DOHH2 (cell line): ENCODE results near the gene SH3PXD2A.

Experiments used
- H3F3A ChIP-seq: fragments of 200-600 bp; sonication (generic), shearing (Covaris generic); 2 replicates; pipeline ENCODE4 v1.6.0; 2016; ENCODE audit warnings: antibody characterized with exemption, mild to moderate bottlenecking; ENCODE audit not compliant: control insufficient read depth, insufficient read depth
- H3K27ac ChIP-seq: fragments of 200-600 bp; sonication (generic); 2 replicates; pipeline ENCODE4 v1.5.1; 2014; ENCODE audit warnings: low read depth, mild to moderate bottlenecking, low read length, moderate library complexity
- H3K27me3 ChIP-seq: fragments of 200-600 bp; sonication (generic); 2 replicates; pipeline ENCODE4 v1.6.1; 2014; ENCODE audit warnings: mild to moderate bottlenecking, low read length, mixed read lengths; ENCODE audit not compliant: control insufficient read depth
- H3K36me3 ChIP-seq: fragments of 200-600 bp; sonication (generic); 2 replicates; pipeline ENCODE4 v1.6.1; 2014; ENCODE audit warnings: mild to moderate bottlenecking, low read length, moderate library complexity, mixed read lengths; ENCODE audit not compliant: control insufficient read depth
- H3K4me1 ChIP-seq: fragments of 200-600 bp; sonication (generic); 2 replicates; pipeline ENCODE4 v1.6.1; 2014; ENCODE audit warnings: mild to moderate bottlenecking, low read length, mixed read lengths; ENCODE audit not compliant: control insufficient read depth
- H3K4me2 ChIP-seq: fragments of 200-600 bp; sonication (generic); 2 replicates; pipeline ENCODE4 v1.6.0; 2014; ENCODE audit warnings: mild to moderate bottlenecking, low read length, moderate library complexity
- H3K4me3 ChIP-seq: fragments of 200-600 bp; sonication (generic); 2 replicates; pipeline ENCODE4 v1.5.1; 2014; ENCODE audit warnings: mild to moderate bottlenecking, low read length, mixed read lengths
- H3K79me2 ChIP-seq: fragments of 200-600 bp; sonication (generic); 2 replicates; pipeline ENCODE4 v1.6.1; 2014; ENCODE audit warnings: mild to moderate bottlenecking, low read length, mixed read lengths; ENCODE audit not compliant: control insufficient read depth
- H3K9me2 ChIP-seq: fragments of 200-600 bp; sonication (generic); replicated peaks from 2 replicates; pipeline ENCODE4 v1.6.1; 2014; ENCODE audit warnings: mild to moderate bottlenecking, low read length, mixed read lengths; ENCODE audit not compliant: control insufficient read depth
- H3K9me3 ChIP-seq: fragments of 200-600 bp; sonication (generic); 2 replicates; pipeline ENCODE4 v1.6.1; 2014; ENCODE audit warnings: antibody characterized with exemption, low read length, mixed read lengths; ENCODE audit not compliant: control insufficient read depth, insufficient read depth
- H4K20me1 ChIP-seq: fragments of 200-600 bp; sonication (generic); 2 replicates; pipeline ENCODE4 v1.6.0; 2014; ENCODE audit warnings: low read depth, mild to moderate bottlenecking, antibody characterized with exemption, low read length, moderate library complexity; ENCODE audit not compliant: control insufficient read depth, insufficient read depth
- EZH2phosphoT487 ChIP-seq: fragments of 200-600 bp; sonication (generic); IDR thresholded peaks from 2 replicates; pipeline ENCODE4 v1.6.1; 2017; ENCODE audit warnings: borderline replicate concordance, mild to moderate bottlenecking, antibody characterized with exemption, low read length, moderate library complexity, mixed read lengths
- TF ChIP-seq, protein P1 (sequence below): fragments of 200-600 bp; sonication (generic); IDR thresholded peaks from one replicate; pipeline ENCODE4 v1.5.1; 2014; ENCODE audit warnings: antibody characterized with exemption, mild to moderate bottlenecking, low read depth, low read length; ENCODE audit not compliant: poor library complexity, severe bottlenecking

The SH3PXD2A gene

DNA sequence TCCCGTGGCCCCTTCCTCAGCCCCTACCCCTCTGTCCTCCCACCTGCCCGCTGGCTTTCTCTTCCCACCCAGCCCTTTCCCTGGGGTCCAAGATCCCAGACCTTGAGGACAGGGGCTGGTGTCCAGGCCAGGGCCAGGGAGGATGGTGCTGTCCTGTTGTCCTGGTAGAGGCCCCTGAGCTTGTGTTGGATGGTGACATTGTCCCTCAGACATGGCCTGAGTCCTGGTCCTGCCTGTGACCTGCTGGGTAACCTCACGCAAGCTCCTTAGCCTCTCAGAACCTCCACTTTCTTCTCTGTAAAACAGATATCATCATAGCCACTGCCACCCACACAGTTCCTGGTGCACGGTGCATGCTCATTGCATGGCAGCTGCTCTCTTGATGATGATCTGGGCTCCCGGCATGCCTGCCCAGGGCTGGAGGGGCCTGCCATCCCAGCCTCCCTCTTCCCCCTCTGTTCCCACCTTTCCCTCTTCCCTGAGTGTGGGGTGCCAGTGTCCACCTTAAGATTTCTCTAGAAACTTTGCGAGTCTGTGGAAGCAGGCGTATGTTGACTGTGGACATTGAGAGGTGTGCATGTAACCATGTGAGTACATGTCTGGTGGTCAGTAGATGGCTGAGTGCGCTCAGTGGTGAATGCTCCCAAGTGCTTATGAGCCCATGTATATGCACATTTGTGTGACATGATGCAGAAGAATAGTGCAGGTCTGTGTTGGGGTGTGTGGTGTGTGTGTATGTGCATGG, 301.5 kb downstream of the SH3PXD2A start:
- Histone ChIP-seq H3F3A (no peaks in the 10 kb centered on the region), H3K27me3 (peaks cover 33% of the 10 kb centered on the region), H3K9me3 (no peaks in the 10 kb centered on the region), H3K4me3 (no peak overlapping the region), H4K20me1 (no peaks in the 10 kb centered on the region), H3K4me1 (peaks cover 16% of the 10 kb centered on the region), H3K27ac (no peak overlapping the region), H3K79me2 (no peaks in the 10 kb centered on the region), H3K9me2 (no peaks in the 10 kb centered on the region), H3K36me3 (no peaks in the 10 kb centered on the region), H3K4me2 (no peak overlapping the region)
- TF ChIP-seq, protein P1, sequence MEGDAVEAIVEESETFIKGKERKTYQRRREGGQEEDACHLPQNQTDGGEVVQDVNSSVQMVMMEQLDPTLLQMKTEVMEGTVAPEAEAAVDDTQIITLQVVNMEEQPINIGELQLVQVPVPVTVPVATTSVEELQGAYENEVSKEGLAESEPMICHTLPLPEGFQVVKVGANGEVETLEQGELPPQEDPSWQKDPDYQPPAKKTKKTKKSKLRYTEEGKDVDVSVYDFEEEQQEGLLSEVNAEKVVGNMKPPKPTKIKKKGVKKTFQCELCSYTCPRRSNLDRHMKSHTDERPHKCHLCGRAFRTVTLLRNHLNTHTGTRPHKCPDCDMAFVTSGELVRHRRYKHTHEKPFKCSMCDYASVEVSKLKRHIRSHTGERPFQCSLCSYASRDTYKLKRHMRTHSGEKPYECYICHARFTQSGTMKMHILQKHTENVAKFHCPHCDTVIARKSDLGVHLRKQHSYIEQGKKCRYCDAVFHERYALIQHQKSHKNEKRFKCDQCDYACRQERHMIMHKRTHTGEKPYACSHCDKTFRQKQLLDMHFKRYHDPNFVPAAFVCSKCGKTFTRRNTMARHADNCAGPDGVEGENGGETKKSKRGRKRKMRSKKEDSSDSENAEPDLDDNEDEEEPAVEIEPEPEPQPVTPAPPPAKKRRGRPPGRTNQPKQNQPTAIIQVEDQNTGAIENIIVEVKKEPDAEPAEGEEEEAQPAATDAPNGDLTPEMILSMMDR, result no peak
- TF ChIP-seq EZH2phosphoT487, result no peak

DNA sequence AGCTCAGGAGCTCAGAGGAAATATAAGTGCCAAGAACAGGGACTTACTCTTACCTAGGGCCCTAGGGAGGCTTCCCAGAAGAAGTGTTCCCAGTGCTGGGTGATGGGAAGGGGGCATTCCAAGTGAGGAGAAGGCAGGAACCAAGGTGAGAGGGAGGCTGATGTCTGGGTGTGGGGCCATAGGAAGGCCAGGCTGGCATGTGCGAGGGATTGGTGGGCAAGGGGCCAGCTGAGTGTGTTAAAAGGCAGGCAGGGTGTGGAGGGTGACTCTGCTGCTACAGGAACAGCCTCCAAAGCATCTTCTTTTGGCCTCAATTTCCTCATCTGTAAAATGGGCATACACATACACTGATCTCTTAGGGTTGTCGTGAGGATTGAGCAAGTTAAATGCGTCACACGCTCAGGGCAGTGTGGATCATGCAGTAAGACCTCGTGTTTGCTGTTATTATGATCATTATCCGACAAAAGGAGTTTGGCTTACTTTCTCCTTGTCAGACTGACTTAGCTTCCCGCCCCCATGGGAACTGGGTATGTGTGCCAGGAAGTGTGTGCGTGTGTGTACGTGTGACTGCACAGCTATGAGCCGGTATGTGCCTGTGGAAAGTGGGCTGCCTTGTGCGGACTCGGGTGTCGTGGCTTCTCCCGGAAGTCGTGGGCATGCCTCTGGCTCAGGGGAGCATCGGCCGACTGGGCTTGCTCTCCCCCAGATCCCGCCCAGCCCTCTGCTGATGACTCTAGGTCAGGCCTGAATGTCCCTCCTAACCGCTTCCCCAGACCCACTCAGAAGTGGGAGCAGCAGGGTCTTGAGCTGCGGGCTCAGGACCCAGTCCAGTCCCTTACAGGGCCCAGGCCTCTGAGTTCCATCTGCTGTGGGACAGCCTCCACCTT, 302.3 kb downstream of the SH3PXD2A start:
- H3K9me2 ChIP-seq, result no peaks in the 10 kb centered on the region
- TF ChIP-seq, protein P1, result no peak
- TF ChIP-seq EZH2phosphoT487, result no peak
- no peaks in the 10 kb centered on the region for H3K36me3 ChIP-seq
- peaks cover 28% of the 10 kb centered on the region for H3K27me3 ChIP-seq
- H3K4me3 ChIP-seq, result no peak overlapping the region
- H4K20me1 ChIP-seq, result no peaks in the 10 kb centered on the region
- H3F3A ChIP-seq, result no peaks in the 10 kb centered on the region
- no peaks in the 10 kb centered on the region for H3K9me3 ChIP-seq
- no peak overlapping the region for H3K27ac ChIP-seq
- H3K4me2 ChIP-seq, result no peak overlapping the region
- H3K4me1 ChIP-seq, result peaks cover 17% of the 10 kb centered on the region
- H3K79me2 ChIP-seq, result no peaks in the 10 kb centered on the region

DNA sequence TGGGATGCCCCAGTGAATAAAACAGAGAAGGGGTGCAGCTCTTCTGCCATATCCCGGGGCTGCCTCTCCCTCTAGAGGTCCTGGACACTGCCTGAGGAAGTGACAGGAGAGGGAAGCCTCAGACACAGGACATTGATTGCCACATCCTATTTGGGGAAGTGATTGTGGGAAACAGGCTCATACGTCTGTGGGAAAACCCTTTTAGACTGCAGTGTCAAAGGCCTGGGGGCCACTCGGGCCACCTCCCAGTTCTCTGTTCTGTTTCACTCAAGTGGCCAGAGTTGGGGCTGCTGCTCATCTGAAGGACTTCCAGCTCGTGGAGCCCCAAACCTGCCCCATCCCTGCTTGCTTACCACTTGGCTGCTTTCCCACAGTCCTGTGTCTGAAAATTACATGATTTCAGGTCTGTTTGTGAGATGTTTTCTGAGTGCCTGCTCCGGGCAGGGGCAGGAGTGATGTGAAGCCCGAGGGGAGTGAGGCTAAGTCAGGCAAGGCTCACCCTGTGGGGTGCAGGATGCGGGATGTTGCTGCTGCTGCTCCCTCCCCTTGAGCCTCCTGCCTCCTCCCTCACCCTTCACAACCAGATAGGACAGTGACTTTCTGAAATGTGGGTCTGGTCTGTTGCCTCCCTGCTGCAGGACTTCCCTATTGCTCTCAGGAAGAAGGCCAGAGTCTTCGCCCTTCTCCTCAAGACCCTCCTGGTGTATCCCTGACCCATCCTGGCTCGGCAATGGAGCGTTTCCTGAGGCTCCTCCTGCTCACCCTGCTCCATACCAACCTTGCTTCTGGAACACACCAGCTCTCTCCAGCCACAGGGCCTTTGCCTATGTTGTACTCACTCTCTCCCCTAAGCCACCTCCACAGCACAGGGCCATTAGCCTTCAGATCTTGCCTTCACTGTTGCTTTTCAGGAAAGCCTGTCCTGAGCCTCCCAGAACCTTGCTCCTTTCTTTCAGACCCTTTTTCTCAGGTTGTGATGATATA, 303.5 kb downstream of the SH3PXD2A start:
- H3K4me3 ChIP-seq, result no peak overlapping the region
- H3K9me3 ChIP-seq, result no peaks in the 10 kb centered on the region
- no peak overlapping the region for H3K27ac ChIP-seq
- no peaks in the 10 kb centered on the region for H4K20me1 ChIP-seq
- no peak for TF ChIP-seq EZH2phosphoT487
- TF ChIP-seq, protein P1, result no peak
- no peaks in the 10 kb centered on the region for H3F3A ChIP-seq
- peaks cover 29% of the 10 kb centered on the region for H3K4me1 ChIP-seq
- H3K79me2 ChIP-seq, result no peaks in the 10 kb centered on the region
- no peaks in the 10 kb centered on the region for H3K9me2 ChIP-seq
- no peak overlapping the region for H3K4me2 ChIP-seq
- H3K36me3 ChIP-seq, result no peaks in the 10 kb centered on the region
- peaks cover 27% of the 10 kb centered on the region for H3K27me3 ChIP-seq
